ENCODE data around the gene CELA2B. TPM values are rescaled to one million over a fixed set of nuclear protein-coding genes. Genes with fewer than 3 reads are reported as not detected.
"Not testable (repeated sequence)": the region's sequence is repeated elsewhere in the genome, so short reads cannot be mapped to it uniquely, and the experiment has no call there.

The CELA2B gene
- total RNA-seq, 2 donors from 2014 or later, result 333 to 1,481 TPM

DNA sequence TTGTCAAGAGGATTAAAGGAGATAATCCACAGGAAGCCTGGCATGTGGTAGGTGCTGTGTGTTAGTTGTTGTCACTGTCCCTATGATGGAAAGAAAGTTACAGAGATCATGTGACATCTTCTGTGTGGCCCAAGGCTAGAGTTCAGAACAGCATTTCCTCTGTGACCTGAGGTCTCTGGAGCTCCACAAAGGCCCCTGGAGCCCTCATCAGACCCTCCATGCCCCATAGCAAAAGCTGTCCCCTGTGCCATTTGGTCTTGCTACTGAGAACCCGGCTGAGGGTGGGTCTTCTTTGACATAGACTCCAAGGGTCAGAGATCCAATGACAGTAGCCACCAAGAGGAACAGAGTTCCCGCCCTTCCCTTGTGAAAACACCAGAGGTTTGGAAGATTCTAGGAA is 8.1 kb downstream of the CELA2B start:
- intact Hi-C loops (cut with DNase I), result no loop called here
- ATAC-seq, result no peak
- 69 to 73% methylated on average over 2 of the region's 2 CpGs for WGBS, 2 donors
- TF ChIP-seq, protein P1, sequence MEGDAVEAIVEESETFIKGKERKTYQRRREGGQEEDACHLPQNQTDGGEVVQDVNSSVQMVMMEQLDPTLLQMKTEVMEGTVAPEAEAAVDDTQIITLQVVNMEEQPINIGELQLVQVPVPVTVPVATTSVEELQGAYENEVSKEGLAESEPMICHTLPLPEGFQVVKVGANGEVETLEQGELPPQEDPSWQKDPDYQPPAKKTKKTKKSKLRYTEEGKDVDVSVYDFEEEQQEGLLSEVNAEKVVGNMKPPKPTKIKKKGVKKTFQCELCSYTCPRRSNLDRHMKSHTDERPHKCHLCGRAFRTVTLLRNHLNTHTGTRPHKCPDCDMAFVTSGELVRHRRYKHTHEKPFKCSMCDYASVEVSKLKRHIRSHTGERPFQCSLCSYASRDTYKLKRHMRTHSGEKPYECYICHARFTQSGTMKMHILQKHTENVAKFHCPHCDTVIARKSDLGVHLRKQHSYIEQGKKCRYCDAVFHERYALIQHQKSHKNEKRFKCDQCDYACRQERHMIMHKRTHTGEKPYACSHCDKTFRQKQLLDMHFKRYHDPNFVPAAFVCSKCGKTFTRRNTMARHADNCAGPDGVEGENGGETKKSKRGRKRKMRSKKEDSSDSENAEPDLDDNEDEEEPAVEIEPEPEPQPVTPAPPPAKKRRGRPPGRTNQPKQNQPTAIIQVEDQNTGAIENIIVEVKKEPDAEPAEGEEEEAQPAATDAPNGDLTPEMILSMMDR (IDR thresholded peaks at IDR 0.05), result no peak
- TF ChIP-seq POLR2A (IDR thresholded peaks at IDR 0.05), result no peak
- no peaks in the 10 kb centered on the region for H3K9me3 ChIP-seq
- no peak overlapping the region for H3K4me3 ChIP-seq
- no peaks in the 10 kb centered on the region for H3K36me3 ChIP-seq (replicated peaks in 1 of 2; ENCODE audit: insufficient read depth in 1 of 2, low read depth in 2 of 2)
- H3K4me1 ChIP-seq, result peaks cover 30% of the 10 kb centered on the region
- H3K27ac ChIP-seq, result peak overlapping the region in 2 of 4 donors; percentile 2 to 45
- DNase-seq, result no peak
- H3K27me3 ChIP-seq, result no peaks in the 10 kb centered on the region

DNA sequence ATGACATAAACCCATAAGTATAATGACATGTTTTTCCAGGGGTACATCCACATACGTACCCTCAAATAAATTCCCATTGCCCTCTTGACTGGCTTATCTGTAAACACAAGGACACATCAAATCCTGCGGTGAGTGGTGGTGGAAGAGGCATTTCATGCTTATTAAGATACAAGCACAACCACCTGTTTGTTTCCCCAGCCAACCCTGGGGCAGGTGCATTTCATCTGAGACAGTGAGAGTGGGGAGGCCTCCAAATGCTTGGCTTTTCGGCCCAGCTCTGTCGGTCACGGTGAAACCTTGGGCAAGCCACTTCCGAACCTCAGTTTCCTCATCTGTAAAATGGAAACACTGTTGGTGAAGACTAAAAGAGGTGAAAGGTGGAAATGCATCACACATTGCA is 8.5 kb downstream of the CELA2B start:
- ATAC-seq, result not testable (repeated sequence)

DNA sequence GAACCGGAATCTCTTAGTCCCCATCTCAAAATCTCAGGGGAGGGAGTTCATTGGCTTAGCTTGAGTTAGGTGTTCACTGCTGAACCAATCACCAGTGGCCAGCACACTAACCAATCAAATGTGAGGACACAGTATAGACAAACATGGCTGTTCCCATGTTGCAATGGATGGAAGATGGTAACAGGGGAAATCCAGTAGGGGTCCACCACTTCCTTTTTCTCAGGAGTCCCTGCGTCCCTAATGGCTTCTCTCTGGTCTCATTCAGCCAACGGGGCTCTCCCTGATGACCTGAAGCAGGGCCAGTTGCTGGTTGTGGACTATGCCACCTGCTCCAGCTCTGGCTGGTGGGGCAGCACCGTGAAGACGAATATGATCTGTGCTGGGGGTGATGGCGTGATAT is 9.7 kb downstream of the CELA2B start:
- no peaks in the 10 kb centered on the region for H3K27me3 ChIP-seq
- intact Hi-C loops (cut with DNase I), result no loop called here
- no peak overlapping the region for H3K4me3 ChIP-seq
- no peaks in the 10 kb centered on the region for H3K9me3 ChIP-seq
- TF ChIP-seq, protein P1 (IDR thresholded peaks at IDR 0.05), result no peak
- TF ChIP-seq POLR2A (IDR thresholded peaks at IDR 0.05), result no peak
- no peaks in the 10 kb centered on the region for H3K36me3 ChIP-seq (replicated peaks in 1 of 2; ENCODE audit: insufficient read depth in 1 of 2, low read depth in 2 of 2)
- peak overlapping the region in 1 of 4 donors; percentile 38 for H3K27ac ChIP-seq
- peaks cover 23% of the 10 kb centered on the region for H3K4me1 ChIP-seq
- DNase-seq, result no peak
- ATAC-seq, result no peak
- WGBS, 2 donors, result 58 to 77% methylated on average over 6 of the region's 6 CpGs

More for the DNA sequence above, 8.5 kb downstream of the CELA2B start:
- Histone ChIP-seq H3K27ac (peak overlapping the region in 2 of 4 donors; percentile 23 to 45), H3K4me1 (peaks cover 30% of the 10 kb centered on the region)
- WGBS, 2 donors, result 41 to 50% methylated on average over 6 of the region's 6 CpGs
- H3K36me3 ChIP-seq (replicated peaks in 1 of 2; ENCODE audit: insufficient read depth in 1 of 2, low read depth in 2 of 2); H3K4me3 ChIP-seq; intact Hi-C loops (cut with DNase I); H3K27me3 ChIP-seq; DNase-seq; H3K9me3 ChIP-seq: not testable (repeated sequence)

DNA sequence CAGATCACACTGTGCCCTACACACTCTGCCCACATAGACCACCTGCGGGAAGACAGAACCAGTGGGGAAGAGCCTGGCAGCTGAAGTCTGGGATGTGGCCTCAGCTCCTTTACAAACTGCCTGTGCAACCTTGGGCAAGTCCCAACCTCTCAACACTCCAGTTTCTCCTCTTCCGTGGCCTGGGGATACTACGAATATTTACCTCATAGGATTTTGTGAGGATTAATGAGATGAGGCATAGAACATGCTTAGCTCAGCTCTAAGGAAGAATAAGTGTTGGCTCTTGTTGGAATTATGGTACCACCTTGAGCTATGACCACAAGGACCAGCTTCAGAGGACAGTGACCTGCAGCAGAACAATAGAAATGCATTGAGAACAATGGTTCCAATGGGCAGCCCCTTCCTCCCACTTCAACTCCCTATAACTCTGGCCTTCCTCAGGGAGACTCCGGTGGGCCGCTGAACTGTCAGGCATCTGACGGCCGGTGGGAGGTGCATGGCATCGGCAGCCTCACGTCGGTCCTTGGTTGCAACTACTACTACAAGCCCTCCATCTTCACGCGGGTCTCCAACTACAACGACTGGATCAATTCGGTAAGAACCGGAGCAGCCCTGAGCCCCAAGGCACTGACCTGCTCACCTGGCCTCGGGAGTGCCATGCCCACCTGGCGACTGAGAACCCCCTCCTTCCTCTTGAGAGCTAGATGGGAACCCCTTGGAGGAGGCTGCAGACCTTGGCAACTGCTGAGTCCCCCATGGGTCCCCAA is 11.1 kb downstream of the CELA2B start:
- Histone ChIP-seq H3K27ac (peak overlapping the region in 2 of 4 donors; percentile 47 to 71), H3K4me1 (peaks cover 23% of the 10 kb centered on the region)
- DNase-seq; H3K4me3 ChIP-seq; H3K36me3 ChIP-seq (replicated peaks in 1 of 2; ENCODE audit: insufficient read depth in 1 of 2, low read depth in 2 of 2); ATAC-seq; intact Hi-C loops (cut with DNase I); H3K27me3 ChIP-seq; H3K9me3 ChIP-seq: not testable (repeated sequence)
- 77 to 78% methylated on average over 10 to 17 of the region's 17 CpGs for WGBS, 2 donors

DNA sequence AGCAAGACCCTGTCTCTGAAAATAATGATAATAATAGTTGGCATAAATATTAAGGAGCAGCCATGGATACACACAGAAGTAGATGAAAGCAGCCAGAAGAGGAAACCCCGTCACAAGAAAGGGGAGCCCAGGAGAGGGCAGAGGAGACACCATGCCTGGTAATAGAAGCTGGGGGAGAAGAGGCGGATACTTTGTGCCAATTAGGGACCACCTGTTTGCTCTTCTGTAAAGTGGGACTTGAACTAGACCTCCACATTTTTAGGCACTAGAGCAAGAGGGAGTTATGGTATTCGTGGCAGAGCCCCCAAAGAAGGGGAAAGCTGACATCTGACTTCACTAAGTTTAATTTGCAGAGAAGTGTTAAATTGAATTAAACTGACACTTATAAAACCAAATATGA is 12.5 kb downstream of the CELA2B start:
- Histone ChIP-seq H3K4me1 (peaks cover 20% of the 10 kb centered on the region), H3K36me3 (replicated peaks in 1 of 2; ENCODE audit: insufficient read depth in 1 of 2, low read depth in 2 of 2) (no peaks in the 10 kb centered on the region), H3K27ac (peak overlapping the region in 3 of 4 donors; percentile 59 to 71 (median 69)), H3K4me3 (no peak overlapping the region), H3K9me3 (no peaks in the 10 kb centered on the region), H3K27me3 (no peaks in the 10 kb centered on the region)
- DNase-seq (no peak), ATAC-seq (no peak)
- 83 to 91% methylated on average over 3 of the region's 3 CpGs for WGBS, 2 donors
- intact Hi-C loops (cut with DNase I), result no loop called here
- no peak for TF ChIP-seq POLR2A (IDR thresholded peaks at IDR 0.05)
- TF ChIP-seq, protein P1 (IDR thresholded peaks at IDR 0.05), result no peak
